Activated T-helper 1 cell treated with anti-CD3 and anti-CD28 coated beads, Interleukin-2, amount 50 U/mL, for 16 hours (primary cell): ENCODE data around the gene GAL3ST1.
"Not testable (repeated sequence)": the region's sequence is repeated elsewhere in the genome, so short reads cannot be mapped to it uniquely, and the experiment has no call there.

Experiments
- DNase-seq, 2 donors: peaks; one replicate each; pipeline ENCODE4 v3.0.0-alpha.2; 2020; ENCODE audit warnings: low read depth in 1 of 2, low spot score in 1 of 2

Gene GAL3ST1

DNA sequence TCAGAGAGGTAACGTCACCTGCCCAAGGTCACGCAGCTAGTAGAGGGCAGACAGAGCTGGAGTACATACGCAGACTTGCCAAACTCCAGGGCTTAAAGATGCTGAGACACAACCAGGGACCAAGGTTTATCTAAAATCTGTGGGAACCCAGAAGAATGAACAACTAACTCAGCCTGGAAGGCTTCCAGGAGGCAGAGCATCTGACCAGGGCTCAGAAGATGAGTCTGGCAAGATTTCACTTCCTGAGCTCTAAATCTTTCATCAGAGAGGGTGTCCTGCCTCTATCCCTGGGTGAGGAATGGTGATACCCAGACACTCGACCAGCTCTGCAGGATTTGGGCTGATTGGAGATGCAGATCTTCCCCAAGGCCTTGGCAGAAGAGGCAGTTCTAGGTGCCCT lies 9.1 kb downstream of the GAL3ST1 start:
- DNase-seq, result no peak

GRCh38 chr22:30564761-30565119 lies 9.7 kb downstream of the GAL3ST1 start:
- no peak for DNase-seq

DNA sequence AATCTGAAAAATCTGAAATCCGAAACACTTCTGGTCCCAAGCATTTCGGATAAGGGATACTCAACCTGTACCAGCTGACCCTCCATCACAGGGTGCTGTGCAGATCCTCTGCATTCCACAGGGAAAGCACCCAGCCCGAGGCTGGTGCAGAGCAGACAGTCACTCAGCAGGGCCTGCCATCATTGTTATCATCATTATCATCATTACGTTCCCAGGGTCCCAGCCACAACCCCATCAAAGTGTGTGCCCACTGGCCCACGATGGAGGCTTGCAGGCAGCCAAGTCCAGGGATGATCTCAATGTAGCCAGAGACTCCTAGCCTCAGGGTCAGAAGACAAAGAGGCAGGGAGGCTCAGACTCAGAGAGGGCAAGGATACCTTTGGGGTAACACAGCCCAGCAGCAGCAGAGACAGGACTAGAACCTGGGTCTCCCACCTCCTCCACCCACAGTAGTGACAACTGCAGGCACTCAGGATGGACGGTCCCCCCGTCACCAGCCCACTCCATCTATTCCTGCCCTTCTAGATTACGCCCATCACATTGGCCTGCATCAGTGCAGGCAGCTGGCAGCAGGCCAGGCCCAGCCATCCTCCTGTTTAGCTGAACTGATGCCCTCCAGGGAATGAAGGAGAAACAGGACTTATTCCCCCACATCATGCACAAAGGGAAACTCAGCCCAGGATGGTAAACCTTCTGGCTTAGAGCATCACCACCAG lies 10.3 kb downstream of the GAL3ST1 start:
- DNase-seq, result no peak

DNA sequence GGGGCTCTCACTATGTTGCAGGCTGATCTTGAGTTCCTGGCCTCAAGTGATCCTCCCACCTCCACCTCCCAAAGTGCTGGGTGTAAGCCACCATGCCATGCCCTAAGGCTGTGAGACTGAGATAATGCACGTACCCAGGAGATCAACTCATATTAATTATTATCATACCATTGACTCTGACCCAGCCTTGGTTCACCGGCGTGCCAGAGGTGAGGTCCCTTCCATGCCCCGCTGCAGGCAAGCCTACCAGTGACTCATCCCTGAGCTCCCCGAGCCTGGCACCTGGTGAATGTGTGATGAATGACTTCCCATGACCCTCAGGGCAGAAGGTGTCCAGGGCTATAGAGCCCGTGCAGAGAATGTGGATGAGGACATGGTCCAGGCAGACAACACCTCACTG lies 12.1 kb downstream of the GAL3ST1 start:
- no peak for DNase-seq

- DNase-seq, result no peak
Observed at GRCh38 chr22:30561402-30562189, 12.9 kb downstream of the GAL3ST1 start.

DNA sequence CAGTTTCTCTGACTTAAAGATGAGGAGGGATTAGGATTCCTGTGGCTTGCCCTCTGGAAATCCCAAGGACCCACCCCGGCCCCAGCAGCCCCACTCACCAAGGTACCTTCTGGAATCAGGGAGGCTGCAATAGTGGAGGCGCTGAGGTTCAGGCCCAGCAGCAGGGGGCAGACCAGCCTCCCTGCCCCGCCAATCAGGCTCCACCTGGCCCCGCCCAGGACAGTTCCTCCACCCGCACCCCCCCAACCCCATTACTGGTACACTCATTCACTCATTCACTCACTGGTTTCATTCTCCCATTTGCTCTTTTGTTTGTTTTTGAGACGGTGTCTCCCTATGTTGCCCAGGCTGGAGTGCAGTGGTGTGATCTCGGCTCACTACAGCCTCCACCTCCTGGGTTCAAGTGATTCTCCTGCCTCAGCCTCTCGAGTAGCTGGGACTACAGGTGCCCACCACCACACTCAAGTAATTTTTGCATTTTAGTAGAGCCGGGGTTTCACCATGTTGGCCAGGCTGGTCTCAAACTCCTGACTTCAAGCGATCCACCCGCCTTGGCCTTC lies 13.7 kb downstream of the GAL3ST1 start:
- not testable (repeated sequence) for DNase-seq

GRCh38 chr22:30559889-30560288 lies 14.6 kb downstream of the GAL3ST1 start:
- no peak for DNase-seq

DNA sequence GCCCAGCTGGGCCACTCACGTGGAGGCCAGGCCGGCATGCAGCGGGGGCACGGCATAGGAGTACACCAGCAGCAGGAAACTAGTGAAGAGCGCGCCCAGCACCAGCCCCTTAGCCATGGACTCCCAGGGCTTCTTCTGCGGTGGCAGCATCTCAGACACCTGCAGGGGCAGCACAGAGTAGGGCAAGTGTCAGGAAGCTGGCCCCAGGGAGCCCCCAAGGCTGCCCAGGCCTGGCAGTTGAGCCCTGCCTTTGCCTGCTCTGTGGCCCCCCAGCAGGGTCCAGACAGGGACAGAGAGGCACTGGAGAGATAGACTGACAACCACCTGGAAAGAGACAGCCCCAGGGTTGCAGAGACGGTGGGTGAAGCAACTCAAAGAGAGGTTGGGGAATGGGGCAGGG lies 17.2 kb downstream of the GAL3ST1 start:
- no peak for DNase-seq

GRCh38 chr22:30556388-30556787 lies 18.1 kb downstream of the GAL3ST1 start:
- no peak for DNase-seq

DNA sequence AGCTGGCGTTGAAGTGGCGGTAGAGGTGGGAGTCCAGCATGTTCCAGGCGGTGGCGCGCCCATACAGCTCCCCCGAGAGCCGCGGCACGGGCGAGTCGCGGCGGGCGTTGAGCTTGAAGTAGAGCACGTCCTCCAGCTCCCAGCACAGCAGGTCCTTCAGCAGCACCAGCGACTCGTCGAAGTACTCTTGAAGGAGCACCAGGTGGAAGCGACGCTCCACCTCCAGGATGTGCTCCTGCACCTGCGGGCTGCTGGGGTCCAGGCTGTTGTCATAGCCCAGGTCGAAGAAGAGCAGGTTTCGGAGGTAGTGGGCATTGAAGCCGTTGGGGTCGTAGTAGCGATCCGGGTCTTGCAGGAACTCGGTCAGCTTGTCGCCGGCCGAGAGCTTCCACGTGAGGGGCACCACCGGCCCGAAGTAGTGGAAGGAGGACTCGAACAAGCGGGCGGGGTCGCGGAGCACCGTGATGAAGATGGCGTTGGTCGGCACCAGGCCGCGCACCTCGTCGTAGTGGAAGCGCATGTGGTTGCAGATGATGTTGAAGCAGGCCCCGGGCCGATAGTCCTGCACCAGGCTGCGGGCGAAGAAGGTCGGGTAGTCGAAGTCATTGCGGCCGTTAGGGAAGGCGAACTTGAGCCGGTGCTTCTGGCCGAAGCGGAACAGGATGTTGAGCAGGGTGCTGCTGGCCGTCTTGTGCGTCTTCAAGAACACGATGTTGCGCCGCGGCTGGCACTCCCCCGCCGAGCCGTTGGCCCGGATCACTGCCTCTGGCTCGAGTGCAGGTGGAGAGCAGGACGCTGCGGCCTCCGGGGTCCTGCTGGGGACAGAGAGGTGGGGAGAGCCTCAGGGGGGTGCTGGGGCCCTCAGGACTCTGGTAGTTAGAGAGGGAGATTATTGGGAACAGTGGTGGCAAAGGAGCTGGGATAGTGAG lies 18.9 kb downstream of the GAL3ST1 start:
- no peak for DNase-seq

DNA sequence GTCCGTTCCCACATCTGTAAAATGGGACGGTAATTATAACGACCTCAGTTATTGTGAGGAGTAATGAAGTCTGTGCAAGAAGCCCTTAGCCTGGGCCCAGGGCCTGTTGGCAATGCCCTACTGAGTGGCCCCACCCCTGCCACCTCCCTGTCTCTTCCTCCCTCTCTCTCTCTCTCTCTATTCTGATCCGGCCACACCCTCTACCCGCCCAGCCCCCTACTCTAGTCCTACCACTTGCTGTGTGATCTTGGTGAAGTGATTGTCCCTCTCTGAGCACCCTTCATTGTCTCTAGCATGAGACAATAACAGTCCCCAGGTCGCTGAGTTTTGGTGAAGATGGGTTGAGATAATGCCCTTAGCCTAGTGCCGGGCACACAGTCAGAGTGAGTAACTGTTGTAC lies 20.5 kb downstream of the GAL3ST1 start:
- no peak for DNase-seq

GRCh38 chr22:30552719-30553118 lies 21.7 kb downstream of the GAL3ST1 start:
- no peak for DNase-seq

GRCh38 chr22:30551813-30552212 lies 22.7 kb downstream of the GAL3ST1 start:
- not testable (repeated sequence) for DNase-seq

GRCh38 chr22:30547188-30547587 lies 27.3 kb downstream of the GAL3ST1 start:
- DNase-seq, result no peak

DNA sequence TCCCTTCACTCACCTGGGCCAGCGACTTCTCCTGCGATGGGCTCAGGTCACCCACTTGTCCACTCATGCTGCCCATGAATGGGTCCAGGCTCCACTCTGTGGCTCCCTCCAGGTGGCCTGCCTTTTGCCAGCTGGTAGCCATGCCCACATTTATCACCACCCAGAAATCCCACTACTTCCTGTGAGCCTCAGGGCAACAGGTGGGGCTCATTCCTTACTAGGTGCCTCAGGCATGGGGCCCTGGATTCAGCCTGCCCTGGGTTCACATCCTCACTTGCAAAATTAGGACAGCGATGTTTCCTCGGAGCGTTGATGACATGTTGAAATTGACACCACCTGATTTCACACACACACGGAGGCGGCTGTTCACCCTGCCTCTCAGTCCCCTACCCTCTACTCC lies 27.8 kb downstream of the GAL3ST1 start, which contains the start of gene SEC14L6:
Gene SEC14L6, minus strand, starts transcription at position 126 of the 400 bp plus-strand sequence. Its CDS starts 59 bp downstream, at position 67.
- DNase-seq, result no peak

- no peak for DNase-seq
Observed at GRCh38 chr22:30542811-30543188, 31.7 kb downstream of the GAL3ST1 start.

DNA sequence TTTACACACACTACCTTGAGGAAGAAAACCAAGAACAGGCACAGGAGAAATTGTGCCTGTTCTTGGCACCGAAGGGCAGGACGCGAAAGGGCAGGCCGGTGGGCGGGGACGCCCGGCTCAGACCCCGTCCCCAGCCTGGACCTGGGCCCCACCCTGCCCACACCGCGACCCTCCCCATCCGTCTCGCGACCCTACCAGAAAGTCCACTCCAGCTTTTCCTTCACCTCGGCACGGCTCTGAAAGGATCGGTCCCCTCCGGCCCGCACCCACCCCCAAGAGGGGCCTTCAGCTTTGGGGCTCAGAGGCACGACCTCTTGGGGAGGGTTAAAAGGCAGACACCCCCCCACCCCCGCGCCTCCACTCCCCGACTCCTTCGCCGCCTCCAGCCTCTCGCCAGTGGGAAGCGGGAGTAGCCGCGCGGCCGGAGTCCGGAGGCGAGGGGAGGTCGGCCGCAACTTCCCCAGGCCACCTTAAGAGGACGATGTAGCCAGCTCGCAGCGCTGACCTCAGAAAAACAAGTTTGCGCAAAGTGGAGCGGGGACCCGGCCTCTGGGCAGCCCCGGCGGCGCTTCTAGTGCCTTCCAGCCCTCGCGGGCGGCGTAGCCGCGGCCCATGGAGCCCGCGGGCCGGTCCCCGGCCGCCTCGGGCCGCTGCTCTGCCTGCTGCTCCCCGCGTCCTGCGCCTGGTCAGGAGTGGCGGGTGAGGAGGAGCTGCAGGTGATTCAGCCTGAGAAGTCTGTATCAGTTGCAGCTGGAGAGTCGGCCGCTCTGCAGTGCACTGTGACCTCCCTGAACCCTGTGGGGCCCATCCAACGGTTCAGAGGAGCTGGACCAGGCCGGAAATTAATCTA lies 32.3 kb downstream of the GAL3ST1 start:
- no peak for DNase-seq

- not testable (repeated sequence) for DNase-seq
Observed at GRCh38 chr22:30541511-30541910, 33.0 kb downstream of the GAL3ST1 start.

- DNase-seq, result no peak
Observed at GRCh38 chr22:30539368-30539767, 35.1 kb downstream of the GAL3ST1 start.

DNA sequence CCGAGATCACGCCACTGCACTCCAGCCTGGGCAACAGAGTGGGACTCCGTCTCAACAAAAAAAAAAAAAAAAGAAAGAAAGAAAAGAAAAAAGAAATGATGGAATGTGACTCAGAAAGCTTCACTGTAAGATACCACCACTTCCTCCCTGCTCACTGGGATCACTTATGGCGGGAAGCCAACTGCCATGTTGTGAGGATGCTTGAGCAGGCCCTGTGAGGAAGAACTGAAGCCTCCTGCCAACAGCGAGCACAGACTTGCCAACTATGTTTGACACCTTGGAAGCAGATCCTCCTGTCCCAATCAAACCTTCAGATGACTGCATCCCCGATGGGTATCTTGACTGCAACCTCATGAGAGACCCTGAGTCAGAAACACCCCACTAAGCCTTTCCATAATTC lies 36.2 kb downstream of the GAL3ST1 start:
- no peak for DNase-seq
